ENCODE data around the gene SERPINA3. TPM values are rescaled to one million over a fixed set of nuclear protein-coding genes. Genes with fewer than 3 reads are reported as not detected.

Gene SERPINA3
- total and polyA plus RNA-seq, 10 of the 15 experiments (the other 5 are each of a cell fraction or from before 2014, with no cell fraction given) = 2.2 TPM; not detected in 9

DNA sequence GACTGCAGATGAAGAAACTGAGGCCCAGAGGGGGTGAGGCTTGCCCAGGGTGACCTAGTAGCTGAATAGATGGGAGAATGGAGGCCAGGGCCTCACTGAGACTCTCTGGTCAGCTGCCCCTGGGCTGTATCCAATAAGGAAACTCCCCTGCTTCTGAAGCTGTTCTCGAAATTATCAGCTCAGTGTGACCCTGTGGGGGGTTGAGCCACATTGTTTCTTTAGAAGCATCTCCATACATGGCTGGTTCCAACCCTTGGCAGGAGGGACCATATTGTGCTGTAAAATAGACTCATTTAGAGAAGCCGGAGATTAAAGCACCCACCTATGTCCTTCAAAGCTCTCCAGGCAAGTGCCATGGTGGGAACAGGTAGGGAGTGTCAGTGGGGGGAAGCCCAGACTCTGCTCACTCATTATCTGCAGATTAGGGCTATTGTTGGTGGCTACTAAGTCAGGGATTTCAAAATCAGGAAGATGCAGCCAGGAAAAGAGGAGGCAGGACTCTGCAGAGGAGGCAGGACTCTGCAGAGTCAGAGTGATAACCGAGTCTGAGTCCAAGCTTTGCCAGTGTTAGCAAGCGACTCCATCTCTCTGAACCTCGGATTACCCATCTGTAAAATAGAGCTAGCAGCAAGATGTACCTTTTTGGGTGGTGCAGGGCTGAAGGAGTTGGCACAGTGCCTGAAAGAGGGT, 27.5 kb upstream of the SERPINA3 start (continued):
- TF ChIP-seq, protein P1, sequence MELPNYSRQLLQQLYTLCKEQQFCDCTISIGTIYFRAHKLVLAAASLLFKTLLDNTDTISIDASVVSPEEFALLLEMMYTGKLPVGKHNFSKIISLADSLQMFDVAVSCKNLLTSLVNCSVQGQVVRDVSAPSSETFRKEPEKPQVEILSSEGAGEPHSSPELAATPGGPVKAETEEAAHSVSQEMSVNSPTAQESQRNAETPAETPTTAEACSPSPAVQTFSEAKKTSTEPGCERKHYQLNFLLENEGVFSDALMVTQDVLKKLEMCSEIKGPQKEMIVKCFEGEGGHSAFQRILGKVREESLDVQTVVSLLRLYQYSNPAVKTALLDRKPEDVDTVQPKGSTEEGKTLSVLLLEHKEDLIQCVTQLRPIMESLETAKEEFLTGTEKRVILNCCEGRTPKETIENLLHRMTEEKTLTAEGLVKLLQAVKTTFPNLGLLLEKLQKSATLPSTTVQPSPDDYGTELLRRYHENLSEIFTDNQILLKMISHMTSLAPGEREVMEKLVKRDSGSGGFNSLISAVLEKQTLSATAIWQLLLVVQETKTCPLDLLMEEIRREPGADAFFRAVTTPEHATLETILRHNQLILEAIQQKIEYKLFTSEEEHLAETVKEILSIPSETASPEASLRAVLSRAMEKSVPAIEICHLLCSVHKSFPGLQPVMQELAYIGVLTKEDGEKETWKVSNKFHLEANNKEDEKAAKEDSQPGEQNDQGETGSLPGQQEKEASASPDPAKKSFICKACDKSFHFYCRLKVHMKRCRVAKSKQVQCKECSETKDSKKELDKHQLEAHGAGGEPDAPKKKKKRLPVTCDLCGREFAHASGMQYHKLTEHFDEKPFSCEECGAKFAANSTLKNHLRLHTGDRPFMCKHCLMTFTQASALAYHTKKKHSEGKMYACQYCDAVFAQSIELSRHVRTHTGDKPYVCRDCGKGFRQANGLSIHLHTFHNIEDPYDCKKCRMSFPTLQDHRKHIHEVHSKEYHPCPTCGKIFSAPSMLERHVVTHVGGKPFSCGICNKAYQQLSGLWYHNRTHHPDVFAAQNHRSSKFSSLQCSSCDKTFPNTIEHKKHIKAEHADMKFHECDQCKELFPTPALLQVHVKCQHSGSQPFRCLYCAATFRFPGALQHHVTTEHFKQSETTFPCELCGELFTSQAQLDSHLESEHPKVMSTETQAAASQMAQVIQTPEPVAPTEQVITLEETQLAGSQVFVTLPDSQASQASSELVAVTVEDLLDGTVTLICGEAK (IDR thresholded peaks at IDR 0.05; ENCODE audit: borderline replicate concordance) = no peak
- TF ChIP-seq GATAD2B (conservative IDR thresholded peaks at IDR 0.05; ENCODE audit: low read depth) = no peak
- TF ChIP-seq ZBED1 (IDR thresholded peaks at IDR 0.05; ENCODE audit: borderline replicate concordance) = no peak

DNA sequence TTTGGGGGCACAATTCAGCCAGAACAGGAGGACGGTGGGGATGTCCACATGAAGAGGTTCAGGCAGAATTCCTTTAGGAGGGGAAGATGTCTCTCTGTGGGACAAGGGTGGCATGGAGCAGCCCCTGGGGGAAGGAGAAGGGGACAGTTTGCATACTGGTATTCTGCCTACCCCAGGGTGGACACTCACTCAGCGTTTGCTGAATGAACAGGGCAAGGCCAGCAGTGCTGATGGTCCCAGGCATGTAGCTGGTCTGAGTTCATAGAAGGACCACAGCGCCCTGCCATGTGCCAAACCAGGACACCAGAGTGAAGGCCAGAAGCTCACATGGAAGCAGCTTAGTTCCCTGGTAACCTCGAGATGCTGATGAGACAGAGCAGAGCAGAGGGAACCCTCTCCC, 25.6 kb upstream of the SERPINA3 start:
- ChIA-PET SMC1A (ENCODE audit: uncharacterized antibody, unreplicated experiment) (no interaction called here), POLR2A (no interaction called here), CTCF (no interaction called here), RAD21 (ENCODE audit: unreplicated experiment) (no interaction called here)
- FAIRE-seq (no peak), DNase-seq (ENCODE audit: low read depth, low spot score) (no peak), ATAC-seq (no peak)
- Histone ChIP-seq H3K4me2 (ENCODE audit: control insufficient read depth, insufficient read depth) (no peak overlapping the region), H3K36me3 (ENCODE audit: control insufficient read depth in 2 of 2, insufficient read depth in 2 of 2, low read length in 1 of 2) (no peaks in the 10 kb centered on the region), H3K27ac (ENCODE audit: control insufficient read depth, insufficient read depth) (no peak overlapping the region), H2AFZ (ENCODE audit: control insufficient read depth, low read depth, low read length) (no peak overlapping the region), H3K9ac (ENCODE audit: control insufficient read depth, insufficient read depth, low read length) (no peak overlapping the region), H3K79me2 (ENCODE audit: control insufficient read depth, insufficient read depth, low read length) (no peaks in the 10 kb centered on the region), H3K9me3 (replicated peaks; ENCODE audit: control insufficient read depth, insufficient read depth, low read length) (no peaks in the 10 kb centered on the region), H4K20me1 (ENCODE audit: control insufficient read depth, insufficient read depth) (no peaks in the 10 kb centered on the region), H3K4me3 (no peak overlapping the region), H3K27me3 (replicated peaks in 1 of 2; ENCODE audit: control insufficient read depth in 2 of 2, insufficient read depth in 2 of 2, low read length in 1 of 2) (no peaks in the 10 kb centered on the region; a peak in 1 of 4 replicates), H3K4me1 (ENCODE audit: control insufficient read depth, insufficient read depth, low read length) (no peaks in the 10 kb centered on the region)
- intact Hi-C loops (cut with micrococcal nuclease; ENCODE audit: unreplicated experiment) (no loop called here), in situ Hi-C loops (cut with MboI) (no loop called here)
- BruUV-seq (replicated peaks) = no TSS peak
- 12% methylated on average over 4 of the region's 4 CpGs for WGBS (ENCODE audit: insufficient coverage, insufficient replicate concordance, low lambda C conversion rate, missing lambda C conversion rate)
- TF ChIP-seq BACH1 (IDR thresholded peaks at IDR 0.05; ENCODE audit: borderline replicate concordance) (no peak), MYC (IDR thresholded peaks at IDR 0.05; ENCODE audit: insufficient read depth, insufficient read length, insufficient replicate concordance, low read length, severe bottlenecking) (no peak), E2F4 (IDR thresholded peaks at IDR 0.05; ENCODE audit: low read depth, low read length) (no peak), NFIC (IDR thresholded peaks at IDR 0.05; ENCODE audit: low read depth, low read length) (no peak), ESRRA (IDR thresholded peaks at IDR 0.05; ENCODE audit: low read length) (no peak), CREM (IDR thresholded peaks at IDR 0.05; ENCODE audit: low read depth) (no peak), TAF1 (IDR thresholded peaks at IDR 0.05; ENCODE audit: borderline replicate concordance, low read depth, low read length) (no peak), SUPT20H (IDR thresholded peaks at IDR 0.05; ENCODE audit: borderline replicate concordance, control insufficient read depth, low read depth, low read length) (no peak), SREBF2 (IDR thresholded peaks at IDR 0.05; ENCODE audit: low read length) (no peak), CBFB (IDR thresholded peaks at IDR 0.05; ENCODE audit: low read depth) (no peak), WRNIP1 (IDR thresholded peaks at IDR 0.05; ENCODE audit: borderline replicate concordance, low read depth, low read length) (no peak), IRF4 (IDR thresholded peaks at IDR 0.05; ENCODE audit: low read depth, low read length) (no peak), SKIL (IDR thresholded peaks at IDR 0.05; ENCODE audit: low read depth, poor library complexity, severe bottlenecking) (no peak), SREBF1 (IDR thresholded peaks at IDR 0.05; ENCODE audit: low read length) (no peak)

Data from GM12878 (cell line).